ENCODE data around the gene LRMDA.

Gene LRMDA

GRCh38 chr10:76251841-76252671 lies 820.6 kb downstream of the LRMDA start:
- no peak for TF ChIP-seq ZNF274 (IDR thresholded peaks at IDR 0.05; ENCODE audit: low read depth, low read length)
- no peak overlapping the region for H3K4me3 ChIP-seq (ENCODE audit: low read length)

- TF ChIP-seq ZNF274 (IDR thresholded peaks at IDR 0.05; ENCODE audit: low read depth, low read length) = no peak
- no peak overlapping the region for H3K4me3 ChIP-seq (ENCODE audit: low read length)
Measured at GRCh38 chr10:76252733-76253132, 821.3 kb downstream of the LRMDA start.

- no peak overlapping the region for H3K4me3 ChIP-seq (ENCODE audit: low read length)
- TF ChIP-seq ZNF274 (IDR thresholded peaks at IDR 0.05; ENCODE audit: low read depth, low read length) = no peak
Measured at GRCh38 chr10:76255241-76255640, 823.8 kb downstream of the LRMDA start.

DNA sequence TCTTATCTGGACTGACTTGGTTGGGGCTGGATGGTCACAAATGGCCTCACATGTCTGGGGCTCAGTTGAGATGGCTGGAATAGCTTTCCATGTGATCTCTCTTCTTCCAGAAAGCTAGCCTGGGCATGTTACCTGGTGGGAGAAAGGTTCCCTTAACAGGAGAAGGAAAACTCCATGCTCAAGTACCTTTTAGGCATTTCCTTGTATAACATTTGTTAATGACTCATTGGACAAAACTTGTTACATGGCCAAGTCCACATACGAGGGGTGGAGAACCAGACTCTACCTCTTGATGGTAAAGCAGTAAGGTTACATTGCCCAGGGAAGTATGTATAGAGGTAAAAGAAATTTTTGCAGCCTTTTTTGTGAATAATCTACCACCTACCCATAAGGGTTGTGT lies 826.4 kb downstream of the LRMDA start:
- no peak for TF ChIP-seq ZNF274 (IDR thresholded peaks at IDR 0.05; ENCODE audit: low read depth, low read length)
- no peak overlapping the region for H3K4me3 ChIP-seq (ENCODE audit: low read length)

GRCh38 chr10:76265441-76266113 lies 834.2 kb downstream of the LRMDA start:
- H3K4me3 ChIP-seq (ENCODE audit: low read length) = no peak overlapping the region
- TF ChIP-seq ZNF274 (IDR thresholded peaks at IDR 0.05; ENCODE audit: low read depth, low read length) = no peak

GRCh38 chr10:76268530-76268929 lies 837.1 kb downstream of the LRMDA start:
- no peak for TF ChIP-seq ZNF274 (IDR thresholded peaks at IDR 0.05; ENCODE audit: low read depth, low read length)
- no peak overlapping the region for H3K4me3 ChIP-seq (ENCODE audit: low read length)

DNA sequence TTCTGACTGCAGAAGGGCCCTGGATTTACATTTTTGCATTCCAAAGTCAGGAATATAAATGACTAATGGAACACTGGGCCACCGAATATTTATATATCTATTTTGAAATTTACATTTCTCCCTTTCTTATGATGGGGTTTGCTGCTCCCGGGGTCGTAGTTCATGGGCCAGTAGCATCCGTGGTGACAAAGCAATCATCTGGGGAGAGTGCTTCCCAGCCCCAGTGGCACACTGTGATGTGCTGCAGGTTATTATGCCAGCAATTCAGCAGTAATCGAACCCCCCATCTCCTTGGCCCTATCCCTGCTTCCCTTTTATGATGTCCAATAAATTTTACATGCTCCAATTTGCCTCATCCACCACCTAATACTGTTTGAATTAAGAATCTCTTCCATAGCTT lies 837.5 kb downstream of the LRMDA start:
- H3K4me3 ChIP-seq (ENCODE audit: low read length) = no peak overlapping the region
- TF ChIP-seq ZNF274 (IDR thresholded peaks at IDR 0.05; ENCODE audit: low read depth, low read length) = no peak

- no peak overlapping the region for H3K4me3 ChIP-seq (ENCODE audit: low read length)
- no peak for TF ChIP-seq ZNF274 (IDR thresholded peaks at IDR 0.05; ENCODE audit: low read depth, low read length)
Measured at GRCh38 chr10:76270464-76270863, 839.0 kb downstream of the LRMDA start.

- TF ChIP-seq ZNF274 (IDR thresholded peaks at IDR 0.05; ENCODE audit: low read depth, low read length) = no peak
- no peak overlapping the region for H3K4me3 ChIP-seq (ENCODE audit: low read length)
Measured at GRCh38 chr10:76274933-76275332, 843.5 kb downstream of the LRMDA start.

GRCh38 chr10:76278811-76279460 lies 847.5 kb downstream of the LRMDA start:
- TF ChIP-seq ZNF274 (IDR thresholded peaks at IDR 0.05; ENCODE audit: low read depth, low read length) = no peak
- no peak overlapping the region for H3K4me3 ChIP-seq (ENCODE audit: low read length)

- H3K4me3 ChIP-seq (ENCODE audit: low read length) = no peak overlapping the region
- no peak for TF ChIP-seq ZNF274 (IDR thresholded peaks at IDR 0.05; ENCODE audit: low read depth, low read length)
Measured at GRCh38 chr10:76281659-76282058, 850.2 kb downstream of the LRMDA start.

DNA sequence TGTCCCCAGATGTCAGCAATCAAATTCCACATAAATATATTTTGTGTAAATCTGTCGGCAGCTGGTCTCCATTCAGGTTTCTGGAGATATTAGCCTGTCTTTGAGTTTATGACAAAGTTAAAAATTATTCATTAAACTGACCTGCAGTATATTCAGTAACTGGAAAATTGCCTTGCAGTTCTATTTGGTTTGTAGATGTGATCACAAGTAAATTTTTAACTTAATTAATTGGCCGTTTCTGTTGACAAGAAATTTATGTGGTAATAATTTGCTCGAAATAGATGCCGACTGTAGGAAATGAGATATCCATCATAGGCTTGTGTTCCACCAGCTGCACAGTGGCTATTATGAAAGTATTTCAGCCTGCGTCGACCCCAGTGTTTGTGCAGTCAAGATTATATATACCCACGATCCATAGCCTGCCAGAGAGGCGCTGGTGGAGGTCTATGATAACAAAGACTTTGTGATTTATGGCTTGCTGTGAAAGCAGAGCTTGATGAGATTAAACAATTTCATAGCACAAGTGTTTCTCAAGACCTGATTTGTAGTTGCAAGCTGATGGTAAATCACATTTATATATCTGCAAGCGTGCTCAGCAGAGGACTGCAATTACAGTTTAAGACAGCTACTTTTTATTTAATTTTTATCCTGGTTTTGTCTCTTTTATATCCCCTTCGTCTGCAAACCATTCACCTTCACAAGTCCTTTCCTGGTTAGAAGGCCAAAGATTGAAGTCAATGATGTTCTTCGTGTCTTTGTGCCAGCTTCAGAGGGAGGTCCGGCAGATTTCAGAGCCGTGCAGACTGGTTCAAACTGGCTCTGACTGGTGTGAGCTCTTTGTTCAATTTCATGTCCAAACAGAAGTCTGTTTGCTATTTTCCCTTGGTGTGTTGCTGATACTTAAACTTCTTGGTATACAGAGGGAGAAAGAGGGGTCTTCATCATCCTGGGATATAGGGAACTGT lies 850.9 kb downstream of the LRMDA start:
- TF ChIP-seq ZNF274 (IDR thresholded peaks at IDR 0.05; ENCODE audit: low read depth, low read length) = no peak
- no peak overlapping the region for H3K4me3 ChIP-seq (ENCODE audit: low read length)

DNA sequence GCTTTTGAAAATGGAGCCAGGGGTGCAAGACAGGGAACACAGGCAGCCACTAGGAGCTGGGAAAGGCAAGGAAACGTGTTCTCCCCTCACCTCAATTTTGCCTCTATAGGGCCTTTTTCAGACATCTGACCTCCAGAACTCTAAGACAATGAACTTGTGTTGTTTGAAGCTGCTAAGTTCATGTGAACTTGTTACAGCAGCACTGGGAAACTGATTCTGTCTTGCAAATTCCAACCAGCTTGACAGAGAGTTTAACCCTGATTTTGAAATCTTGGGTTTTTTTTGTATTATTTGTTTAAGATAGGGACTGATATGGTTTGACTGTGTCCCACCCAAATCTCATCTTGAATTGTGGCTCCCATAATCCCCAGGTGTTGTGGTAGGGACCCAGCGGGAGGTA lies 852.9 kb downstream of the LRMDA start:
- no peak for TF ChIP-seq ZNF274 (IDR thresholded peaks at IDR 0.05; ENCODE audit: low read depth, low read length)
- no peak overlapping the region for H3K4me3 ChIP-seq (ENCODE audit: low read length)

DNA sequence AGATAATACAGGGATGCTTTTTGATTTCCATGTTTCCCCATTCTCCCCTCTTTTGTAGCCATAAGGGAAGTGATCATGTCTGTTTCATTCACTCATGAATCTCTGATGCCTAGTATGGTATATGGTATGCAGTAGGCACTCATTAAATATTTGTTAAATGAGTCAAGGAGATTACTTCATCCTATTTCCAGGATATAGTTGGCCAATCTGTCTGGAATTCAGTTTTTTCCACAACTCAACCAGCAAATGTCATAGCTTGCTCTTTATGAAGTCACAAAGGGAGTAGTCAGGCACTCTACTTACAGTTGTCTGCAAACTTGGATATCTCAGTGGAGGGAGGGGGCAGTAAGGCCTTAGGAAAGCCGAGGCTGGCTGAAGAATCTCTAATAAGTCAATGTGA lies 853.6 kb downstream of the LRMDA start:
- no peak for TF ChIP-seq ZNF274 (IDR thresholded peaks at IDR 0.05; ENCODE audit: low read depth, low read length)
- H3K4me3 ChIP-seq (ENCODE audit: low read length) = no peak overlapping the region

Data from GM08714 (cell line).